ENCODE measurements around the gene NINJ2. TPM values are rescaled to one million over a fixed set of nuclear protein-coding genes. Genes with fewer than 3 reads are reported as not detected.

NINJ2 gene
- total and polyA plus RNA-seq, 4 donors = 5.8 to 28.4 (median 14.3) TPM

DNA sequence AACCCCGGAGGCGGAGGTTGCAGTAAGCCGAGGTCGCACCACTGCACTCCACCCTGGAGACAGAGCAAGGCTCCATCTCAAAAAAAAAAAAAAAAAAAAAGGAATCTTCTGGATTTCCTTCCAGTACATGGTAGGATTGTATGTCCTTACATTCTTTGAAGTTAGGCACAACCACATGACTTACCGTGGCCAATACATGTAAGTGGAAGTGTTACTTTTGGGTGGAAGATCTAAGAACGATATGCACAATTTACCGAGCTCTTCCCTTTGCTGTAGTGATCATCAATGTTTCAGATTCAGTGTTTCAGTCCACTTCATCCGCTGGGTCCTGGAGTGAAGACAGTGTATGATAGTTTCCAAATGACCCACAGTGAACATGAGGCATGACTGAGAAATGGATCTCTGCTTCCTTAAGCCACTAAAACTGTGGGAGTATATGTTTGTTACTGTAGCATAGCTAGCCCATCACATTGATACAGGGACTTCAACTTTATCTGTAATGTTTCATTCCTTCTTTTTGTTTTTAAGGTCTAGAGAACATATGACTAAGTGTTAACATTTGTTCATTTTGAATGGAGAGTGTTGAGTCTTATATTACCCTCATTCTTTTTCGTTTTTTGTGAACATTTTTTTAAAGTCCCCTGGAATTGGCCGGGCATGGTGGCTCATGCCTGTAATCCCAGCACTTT is 18.5 kb upstream of the NINJ2 start:
- Histone ChIP-seq H3K9me3 (ENCODE audit: control insufficient read depth in 4 of 4, insufficient read depth in 3 of 4, low read length in 3 of 4) (no peaks in the 10 kb centered on the region), H3K36me3 (ENCODE audit: control insufficient read depth in 4 of 4, insufficient read depth in 4 of 4, low read length in 4 of 4) (no peaks in the 10 kb centered on the region), H3K27ac (ENCODE audit: low read depth in 1 of 2, low read length in 1 of 2) (no peak overlapping the region), H3K4me3 (no peak overlapping the region), H3K27me3 (ENCODE audit: control insufficient read depth in 3 of 3, insufficient read depth in 3 of 3, low read length in 2 of 3) (no peaks in the 10 kb centered on the region), H3K4me1 (ENCODE audit: control insufficient read depth in 5 of 5, insufficient read depth in 5 of 5, low read length in 5 of 5) (peaks cover 0 to 7% (median 0%) of the 10 kb centered on the region in 5 donors), H3K9ac (ENCODE audit: insufficient read depth in 1 of 2, low read length in 2 of 2) (no peak overlapping the region)
- 92 to 99% methylated on average over 10 of the region's 10 CpGs for WGBS, 2 donors
- DNase-seq (no peak), ATAC-seq (ENCODE audit: insufficient read depth, low FRiP score) (no peak)
- TF ChIP-seq, protein P1, sequence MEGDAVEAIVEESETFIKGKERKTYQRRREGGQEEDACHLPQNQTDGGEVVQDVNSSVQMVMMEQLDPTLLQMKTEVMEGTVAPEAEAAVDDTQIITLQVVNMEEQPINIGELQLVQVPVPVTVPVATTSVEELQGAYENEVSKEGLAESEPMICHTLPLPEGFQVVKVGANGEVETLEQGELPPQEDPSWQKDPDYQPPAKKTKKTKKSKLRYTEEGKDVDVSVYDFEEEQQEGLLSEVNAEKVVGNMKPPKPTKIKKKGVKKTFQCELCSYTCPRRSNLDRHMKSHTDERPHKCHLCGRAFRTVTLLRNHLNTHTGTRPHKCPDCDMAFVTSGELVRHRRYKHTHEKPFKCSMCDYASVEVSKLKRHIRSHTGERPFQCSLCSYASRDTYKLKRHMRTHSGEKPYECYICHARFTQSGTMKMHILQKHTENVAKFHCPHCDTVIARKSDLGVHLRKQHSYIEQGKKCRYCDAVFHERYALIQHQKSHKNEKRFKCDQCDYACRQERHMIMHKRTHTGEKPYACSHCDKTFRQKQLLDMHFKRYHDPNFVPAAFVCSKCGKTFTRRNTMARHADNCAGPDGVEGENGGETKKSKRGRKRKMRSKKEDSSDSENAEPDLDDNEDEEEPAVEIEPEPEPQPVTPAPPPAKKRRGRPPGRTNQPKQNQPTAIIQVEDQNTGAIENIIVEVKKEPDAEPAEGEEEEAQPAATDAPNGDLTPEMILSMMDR (IDR thresholded peaks at IDR 0.05; ENCODE audit: control extremely low read depth, extremely low read depth) = no peak

DNA sequence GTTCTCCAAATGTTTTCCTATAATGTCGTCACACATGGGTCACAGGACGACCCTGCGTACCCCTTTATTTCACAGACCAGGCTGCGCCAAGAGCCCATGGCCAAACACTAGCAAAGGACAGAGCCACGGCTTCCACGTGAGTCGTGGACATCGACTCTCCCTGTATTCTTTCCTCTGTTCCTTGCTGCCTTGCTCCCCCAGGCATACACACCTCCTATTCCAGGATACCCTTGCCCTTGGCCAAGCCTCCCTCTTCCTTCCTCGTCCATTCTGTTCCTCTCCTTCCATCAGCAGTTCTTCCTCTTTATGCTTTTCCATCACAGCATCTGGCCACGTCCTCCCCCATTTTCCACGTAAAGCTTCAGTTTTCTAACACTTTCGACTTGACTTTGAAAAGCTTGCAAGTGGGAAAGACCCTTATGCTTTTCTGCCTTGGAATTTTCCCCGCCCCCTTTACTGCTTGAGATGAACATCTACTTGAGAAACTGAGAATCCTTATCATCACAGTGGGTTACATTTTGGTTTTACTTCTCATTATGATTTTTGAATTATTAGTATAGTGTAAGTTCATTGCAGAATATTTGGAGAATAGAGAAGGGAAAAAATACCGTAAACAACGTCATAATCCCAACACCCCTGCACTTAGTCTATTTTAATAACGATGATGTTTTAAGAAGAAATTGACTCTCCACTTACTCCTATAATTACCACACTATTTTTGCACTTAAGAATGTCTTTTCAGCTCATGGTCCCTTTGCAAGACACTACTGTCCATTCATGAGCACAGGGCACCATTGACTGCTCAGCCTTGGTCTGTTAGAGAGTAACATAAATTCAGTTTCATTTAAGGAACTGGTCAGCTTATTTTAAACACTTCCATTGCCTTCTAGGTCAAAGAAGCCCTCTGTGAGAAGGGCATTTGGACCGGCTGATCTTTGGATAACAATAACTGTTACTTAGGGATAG is 15.8 kb upstream of the NINJ2 start:
- no peak overlapping the region for H3K27ac ChIP-seq (ENCODE audit: low read depth in 1 of 2, low read length in 1 of 2)
- TF ChIP-seq, protein P1 (IDR thresholded peaks at IDR 0.05; ENCODE audit: control extremely low read depth, extremely low read depth) = no peak
- WGBS, 2 donors = 86 to 88% methylated on average over 17 of the region's 17 CpGs
- ATAC-seq (ENCODE audit: insufficient read depth, low FRiP score) (no peak), DNase-seq (no peak)
- no peaks in the 10 kb centered on the region for H3K9me3 ChIP-seq (ENCODE audit: control insufficient read depth in 4 of 4, insufficient read depth in 3 of 4, low read length in 3 of 4)
- no peaks in the 10 kb centered on the region for H3K27me3 ChIP-seq (ENCODE audit: control insufficient read depth in 3 of 3, insufficient read depth in 3 of 3, low read length in 2 of 3)
- no peak overlapping the region for H3K4me3 ChIP-seq
- no peak overlapping the region for H3K9ac ChIP-seq (ENCODE audit: insufficient read depth in 1 of 2, low read length in 2 of 2)
- no peaks in the 10 kb centered on the region for H3K36me3 ChIP-seq (ENCODE audit: control insufficient read depth in 4 of 4, insufficient read depth in 4 of 4, low read length in 4 of 4)
- no peaks in the 10 kb centered on the region for H3K4me1 ChIP-seq (ENCODE audit: control insufficient read depth in 5 of 5, insufficient read depth in 5 of 5, low read length in 5 of 5)

GRCh38 chr12:675562-675961 is 12.3 kb upstream of the NINJ2 start:
- Histone ChIP-seq H3K4me3 (no peak overlapping the region), H3K27me3 (ENCODE audit: control insufficient read depth in 3 of 3, insufficient read depth in 3 of 3, low read length in 2 of 3) (no peaks in the 10 kb centered on the region), H3K4me1 (ENCODE audit: control insufficient read depth in 5 of 5, insufficient read depth in 5 of 5, low read length in 5 of 5) (peaks cover 0 to 3% (median 0%) of the 10 kb centered on the region in 5 donors), H3K9ac (ENCODE audit: insufficient read depth in 1 of 2, low read length in 2 of 2) (no peak overlapping the region), H3K9me3 (ENCODE audit: control insufficient read depth in 4 of 4, insufficient read depth in 3 of 4, low read length in 3 of 4) (no peaks in the 10 kb centered on the region), H3K36me3 (ENCODE audit: control insufficient read depth in 4 of 4, insufficient read depth in 4 of 4, low read length in 4 of 4) (no peaks in the 10 kb centered on the region), H3K27ac (ENCODE audit: low read depth in 1 of 2, low read length in 1 of 2) (no peak overlapping the region)
- DNase-seq (no peak), ATAC-seq (ENCODE audit: insufficient read depth, low FRiP score) (no peak)
- 91 to 93% methylated on average over 4 of the region's 4 CpGs for WGBS, 2 donors
- TF ChIP-seq, protein P1 (IDR thresholded peaks at IDR 0.05; ENCODE audit: control extremely low read depth, extremely low read depth) = no peak

Data from lung (tissue), 12 donors.